Left ventricle myocardium inferior (tissue), 1 donor: Measurements from ENCODE around the gene ADH1A. TPM values are rescaled to one million over a fixed set of nuclear protein-coding genes. Genes with fewer than 3 reads are reported as not detected.

Experiments used
- DNase-seq: peaks from one replicate; pipeline ENCODE4 v3.0.0-alpha.2; 2020
- H3K27ac ChIP-seq: fragments of 200-600 bp; replicated peaks from 2 replicates; pipeline ENCODE4 v1.8.0; 2021
- H3K27me3 ChIP-seq: fragments of 200-600 bp; 2 replicates; pipeline ENCODE4 v1.8.0; 2021; ENCODE audit warnings: low read depth
- H3K36me3 ChIP-seq: fragments of 200-600 bp; 2 replicates; pipeline ENCODE4 v1.8.0; 2021
- H3K4me1 ChIP-seq: fragments of 200-600 bp; 2 replicates; pipeline ENCODE4 v1.8.0; 2021
- H3K4me3 ChIP-seq: fragments of 200-600 bp; 2 replicates; pipeline ENCODE4 v1.8.0; 2021; ENCODE audit warnings: mild to moderate bottlenecking, moderate library complexity
- H3K9me3 ChIP-seq: fragments of 200-600 bp; replicated peaks from 2 replicates; pipeline ENCODE4 v1.8.0; 2021
- CTCF ChIP-seq: fragments of 200-600 bp; IDR thresholded peaks from 2 replicates; pipeline ENCODE4 v1.8.0; 2021; ENCODE audit warnings: antibody characterized with exemption, mild to moderate bottlenecking, borderline replicate concordance
- intact Hi-C: fragments of 100-400 bp; cut with micrococcal nuclease; formaldehyde crosslinking; loops from one replicate; pipeline ENCODE4 v1.11.0; 2022
- total RNA-seq: library from RNA; stranded (reverse); fragmentation: NEBNext Ultra II Directional; extraction: Animal tissue kit (Norgen Biotek cat#: 25700); gene quantifications from one replicate; pipeline ENCODE4 v1.2.1, GENCODE V29; 2021
- donor health status: DM: no; HTN: yes; CAD: no; lungs with severe emphysema.

ADH1A gene
- total RNA-seq, 1 donor from 2014 or later = 0.36 TPM

DNA sequence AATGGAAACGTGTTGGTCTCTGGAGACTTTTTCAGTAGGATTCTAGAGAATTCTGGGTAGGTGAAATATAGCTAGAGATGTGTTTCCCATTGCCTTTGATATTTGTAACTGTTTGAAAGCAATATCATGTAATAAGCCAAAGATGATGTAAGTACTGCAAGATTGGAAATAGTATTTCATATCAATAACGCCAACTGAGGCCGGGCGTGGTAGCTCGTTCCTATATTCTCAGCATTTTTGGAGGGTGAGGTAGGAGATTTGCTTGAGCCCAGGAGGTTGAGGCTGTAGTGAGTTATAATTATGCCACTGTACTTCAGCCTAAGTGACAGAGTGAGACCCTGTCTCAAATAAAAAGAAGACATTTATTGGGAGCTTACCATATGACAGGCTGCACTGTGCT, 9.5 kb downstream of the ADH1A start:
- no peaks in the 10 kb centered on the region for H3K9me3 ChIP-seq
- H3K4me1 ChIP-seq = no peaks in the 10 kb centered on the region
- H3K27me3 ChIP-seq = no peaks in the 10 kb centered on the region
- H3K36me3 ChIP-seq = no peaks in the 10 kb centered on the region
- H3K4me3 ChIP-seq = no peak overlapping the region
- DNase-seq = no peak
- no peak for TF ChIP-seq CTCF
- H3K27ac ChIP-seq = no peak overlapping the region
- intact Hi-C loops = no loop called here

GRCh38 chr4:99276417-99276816, 14.4 kb downstream of the ADH1A start:
- intact Hi-C loops = no loop called here
- no peak for TF ChIP-seq CTCF
- no peaks in the 10 kb centered on the region for H3K9me3 ChIP-seq
- H3K27me3 ChIP-seq = no peaks in the 10 kb centered on the region
- no peak overlapping the region for H3K4me3 ChIP-seq
- DNase-seq = no peak
- no peaks in the 10 kb centered on the region for H3K4me1 ChIP-seq
- peak overlapping the region; percentile 61 for H3K27ac ChIP-seq
- H3K36me3 ChIP-seq = no peaks in the 10 kb centered on the region

GRCh38 chr4:99275885-99276284, 14.9 kb downstream of the ADH1A start:
- no peaks in the 10 kb centered on the region for H3K9me3 ChIP-seq
- no peak overlapping the region for H3K4me3 ChIP-seq
- intact Hi-C loops = no loop called here
- H3K4me1 ChIP-seq = no peaks in the 10 kb centered on the region
- no peak for DNase-seq
- TF ChIP-seq CTCF = no peak
- H3K36me3 ChIP-seq = no peaks in the 10 kb centered on the region
- peak overlapping the region; percentile 61 for H3K27ac ChIP-seq
- H3K27me3 ChIP-seq = no peaks in the 10 kb centered on the region

GRCh38 chr4:99275050-99275449, 15.7 kb downstream of the ADH1A start:
- DNase-seq = no peak
- Histone ChIP-seq H3K27ac (peak overlapping the region; percentile 61), H3K36me3 (no peaks in the 10 kb centered on the region), H3K9me3 (peaks cover 5% of the 10 kb centered on the region), H3K4me1 (no peaks in the 10 kb centered on the region), H3K4me3 (no peak overlapping the region), H3K27me3 (no peaks in the 10 kb centered on the region)
- TF ChIP-seq CTCF = no peak
- intact Hi-C loops = no loop called here

DNA sequence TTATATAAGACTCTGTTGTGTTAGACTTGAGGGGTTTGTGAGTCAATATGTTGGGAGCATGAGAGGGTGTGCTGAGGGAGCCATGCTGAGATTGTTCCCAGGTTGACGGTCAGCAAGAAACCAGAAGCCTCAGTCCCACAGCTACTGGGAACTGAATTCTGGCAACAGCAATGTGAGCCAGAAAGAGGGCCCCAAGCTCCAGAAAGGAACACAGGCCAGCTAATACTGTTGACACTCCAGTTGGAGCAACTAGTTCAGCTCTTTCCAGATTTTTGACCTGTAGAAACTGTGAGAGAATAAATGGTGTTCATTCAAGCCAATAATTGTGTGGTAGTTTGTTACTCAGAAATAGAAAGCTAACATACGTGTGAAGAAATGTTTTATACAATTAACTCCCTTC, 17.1 kb downstream of the ADH1A start:
- no peaks in the 10 kb centered on the region for H3K36me3 ChIP-seq
- no peaks in the 10 kb centered on the region for H3K4me1 ChIP-seq
- intact Hi-C loops = no loop called here
- H3K9me3 ChIP-seq = peaks cover 6% of the 10 kb centered on the region
- no peak for TF ChIP-seq CTCF
- no peak overlapping the region for H3K4me3 ChIP-seq
- DNase-seq = no peak
- H3K27ac ChIP-seq = peak overlapping the region; percentile 61
- H3K27me3 ChIP-seq = no peaks in the 10 kb centered on the region

GRCh38 chr4:99264927-99265326, 25.9 kb downstream of the ADH1A start:
- Histone ChIP-seq H3K27ac (no peak overlapping the region), H3K27me3 (no peaks in the 10 kb centered on the region), H3K9me3 (peaks cover 21% of the 10 kb centered on the region), H3K4me1 (no peaks in the 10 kb centered on the region), H3K36me3 (no peaks in the 10 kb centered on the region), H3K4me3 (no peak overlapping the region)
- intact Hi-C loops = no loop called here
- DNase-seq = no peak
- TF ChIP-seq CTCF = no peak
